ENCODE data around the gene TMEM218. TPM values are rescaled to one million over a fixed set of nuclear protein-coding genes. Genes with fewer than 3 reads are reported as not detected.

Gene TMEM218
- polyA plus RNA-seq (2011; rRNA removed) (15.1 and 20.6 TPM in 2 replicates), polyA minus RNA-seq (2011; rRNA and poly(A)+ RNA removed) (5.6 and 6.1 TPM in 2 replicates)

GRCh38 chr11:125111343-125112207 is at the start of gene TMEM218:
Gene TMEM218 (minus strand): TSS chr11:125111626. CDS start chr11:125102241, 9,385 bp downstream.
- no peaks in the 10 kb centered on the region for H3K27me3 ChIP-seq (ENCODE audit: control insufficient read depth, insufficient read depth, low read length)
- ChIA-PET CTCF (interaction anchor here (0.6 to 1.9 kb wide), 6 partner anchors 13 to 353 kb away, joined by 3 to 11 read pairs (median 5); no protein-coding TSS in a partner anchor), POLR2A (no interaction called here)
- H3K4me3 ChIP-seq (ENCODE audit: low read depth, low read length): peak within 1 kb of the TSS; percentile 96
- H3K36me3 ChIP-seq (ENCODE audit: control insufficient read depth, insufficient read depth, low read length): no peaks in the 10 kb centered on the region
- peak; percentile 97 for DNase-seq (ENCODE audit: low read depth)
- no peak for TF ChIP-seq CTCF (IDR thresholded peaks at IDR 0.05; ENCODE audit: insufficient read depth, low read depth, low read length)

- no peak overlapping the region for H3K4me3 ChIP-seq (ENCODE audit: low read depth, low read length)
- TF ChIP-seq CTCF (IDR thresholded peaks at IDR 0.05; ENCODE audit: insufficient read depth, low read depth, low read length): no peak
- CTCF ChIA-PET: interaction anchor here (0.6 to 1.7 kb wide), 3 partner anchors 16 to 414 kb away, joined by 3 to 6 read pairs (median 3); no protein-coding TSS in a partner anchor
- peaks cover 17% of the 10 kb centered on the region for H3K27me3 ChIP-seq (ENCODE audit: control insufficient read depth, insufficient read depth, low read length)
- DNase-seq (ENCODE audit: low read depth): no peak
- POLR2A ChIA-PET: no interaction called here
- no peaks in the 10 kb centered on the region for H3K36me3 ChIP-seq (ENCODE audit: control insufficient read depth, insufficient read depth, low read length)
These were observed 46.7 kb upstream of the TMEM218 start for GRCh38 chr11:125157953-125158680.

GRCh38 chr11:125157118-125157733 is 45.8 kb upstream of the TMEM218 start:
- Histone ChIP-seq H3K36me3 (ENCODE audit: control insufficient read depth, insufficient read depth, low read length) (no peaks in the 10 kb centered on the region), H3K27me3 (ENCODE audit: control insufficient read depth, insufficient read depth, low read length) (peaks cover 13% of the 10 kb centered on the region), H3K4me3 (ENCODE audit: low read depth, low read length) (no peak overlapping the region)
- POLR2A ChIA-PET: no interaction called here
- no peak for DNase-seq (ENCODE audit: low read depth)
- no peak for TF ChIP-seq CTCF (IDR thresholded peaks at IDR 0.05; ENCODE audit: insufficient read depth, low read depth, low read length)
- CTCF ChIA-PET: interaction anchor here (0.7 to 1.7 kb wide), 4 partner anchors 11 to 248 kb away, joined by 3 to 6 read pairs (median 4); no protein-coding TSS in a partner anchor

- ChIA-PET POLR2A (interaction anchor here (0.7 kb wide), 1 partner anchor 15 kb away, joined by 4 read pairs; no protein-coding TSS in a partner anchor), CTCF (interaction anchor here (0.7 to 1.7 kb wide), 2 partner anchors 11 to 249 kb away, joined by 3 to 5 read pairs; no protein-coding TSS in a partner anchor)
These were observed 45.1 kb upstream of the TMEM218 start for GRCh38 chr11:125156346-125157117.

More at GRCh38 chr11:125156346-125157117, 45.1 kb upstream of the TMEM218 start:
- H3K27me3 ChIP-seq (ENCODE audit: control insufficient read depth, insufficient read depth, low read length): peaks cover 11% of the 10 kb centered on the region
- H3K4me3 ChIP-seq (ENCODE audit: low read depth, low read length): no peak overlapping the region
- no peak for TF ChIP-seq CTCF (IDR thresholded peaks at IDR 0.05; ENCODE audit: insufficient read depth, low read depth, low read length)
- no peaks in the 10 kb centered on the region for H3K36me3 ChIP-seq (ENCODE audit: control insufficient read depth, insufficient read depth, low read length)
- no peak for DNase-seq (ENCODE audit: low read depth)
